ENCODE measurements around the gene MRGPRE.

The MRGPRE gene

GRCh38 chr11:3213659-3214419 is 18.4 kb downstream of the MRGPRE start:
- no peak for DNase-seq (ENCODE audit: low read depth)

DNA sequence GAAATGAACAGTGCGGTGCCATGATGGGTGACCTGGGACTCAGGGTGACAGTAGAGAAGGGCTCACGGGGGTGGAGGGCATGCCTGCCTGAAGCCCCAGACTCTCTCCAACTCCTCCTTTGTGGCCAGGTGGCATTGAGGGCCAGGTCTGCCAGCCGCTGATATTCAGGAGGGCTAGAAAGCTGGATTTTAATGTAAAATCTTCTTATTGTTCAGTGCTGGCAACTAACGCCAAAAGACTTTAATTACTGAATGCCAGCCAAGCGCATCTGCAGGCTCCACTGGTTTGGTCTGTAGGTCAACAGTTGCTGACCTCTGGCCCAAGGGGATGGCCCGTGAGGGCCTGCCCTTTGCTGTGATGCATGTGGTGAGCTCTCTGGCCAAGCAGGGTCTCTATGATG is 23.9 kb downstream of the MRGPRE start:
- no peak for DNase-seq (ENCODE audit: low read depth)

GRCh38 chr11:3207526-3208189 is 24.6 kb downstream of the MRGPRE start:
- no peak for DNase-seq (ENCODE audit: low read depth)

- no peak for DNase-seq (ENCODE audit: low read depth)
Measured at GRCh38 chr11:3206922-3207204, 25.4 kb downstream of the MRGPRE start.

GRCh38 chr11:3206156-3206921 is 25.9 kb downstream of the MRGPRE start:
- DNase-seq (ENCODE audit: low read depth): no peak

GRCh38 chr11:3205261-3206155 is 26.7 kb downstream of the MRGPRE start:
- DNase-seq (ENCODE audit: low read depth): no peak

DNA sequence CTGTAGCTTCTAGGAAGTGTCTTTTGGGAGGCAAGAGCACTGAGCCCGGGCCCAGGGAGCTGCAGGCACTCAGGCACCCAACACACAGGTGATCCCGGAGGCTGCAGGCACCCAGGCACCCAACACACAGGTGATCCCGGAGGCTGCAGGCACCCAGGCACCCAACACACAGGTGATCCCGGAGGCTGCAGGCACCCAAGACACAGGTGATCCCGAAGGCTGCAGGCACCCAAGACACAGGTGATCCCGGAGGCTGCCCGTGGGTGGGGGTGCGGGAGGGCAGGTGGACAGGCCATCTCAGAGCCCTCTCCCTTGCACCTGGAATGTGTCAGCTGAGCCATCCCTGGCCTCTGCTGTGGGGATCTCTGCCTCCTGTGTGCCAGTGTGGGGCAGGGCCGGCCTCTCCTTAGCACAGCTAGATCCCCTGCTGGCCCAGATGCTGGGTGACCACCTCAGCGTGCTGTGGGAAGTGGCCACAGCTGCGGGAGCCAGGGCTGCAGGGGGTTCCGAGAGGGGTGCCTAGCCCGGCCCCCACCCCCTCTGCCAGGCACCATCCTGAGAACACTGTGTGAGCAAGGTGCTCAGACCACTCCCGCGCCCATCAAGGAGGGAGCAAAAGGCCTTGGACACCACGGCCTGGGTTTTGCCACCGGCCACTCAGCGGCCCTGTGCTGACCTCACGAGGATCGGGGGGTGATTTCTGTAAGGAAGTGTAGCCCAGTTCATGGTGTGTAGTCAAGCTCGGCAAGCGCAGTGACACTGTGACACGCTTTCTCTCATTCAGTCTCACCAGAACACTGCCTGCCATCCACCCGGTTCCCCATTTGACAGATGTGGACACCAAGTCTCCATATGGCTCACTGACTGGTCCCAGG is 27.8 kb downstream of the MRGPRE start:
- no peak for DNase-seq (ENCODE audit: low read depth)

DNA sequence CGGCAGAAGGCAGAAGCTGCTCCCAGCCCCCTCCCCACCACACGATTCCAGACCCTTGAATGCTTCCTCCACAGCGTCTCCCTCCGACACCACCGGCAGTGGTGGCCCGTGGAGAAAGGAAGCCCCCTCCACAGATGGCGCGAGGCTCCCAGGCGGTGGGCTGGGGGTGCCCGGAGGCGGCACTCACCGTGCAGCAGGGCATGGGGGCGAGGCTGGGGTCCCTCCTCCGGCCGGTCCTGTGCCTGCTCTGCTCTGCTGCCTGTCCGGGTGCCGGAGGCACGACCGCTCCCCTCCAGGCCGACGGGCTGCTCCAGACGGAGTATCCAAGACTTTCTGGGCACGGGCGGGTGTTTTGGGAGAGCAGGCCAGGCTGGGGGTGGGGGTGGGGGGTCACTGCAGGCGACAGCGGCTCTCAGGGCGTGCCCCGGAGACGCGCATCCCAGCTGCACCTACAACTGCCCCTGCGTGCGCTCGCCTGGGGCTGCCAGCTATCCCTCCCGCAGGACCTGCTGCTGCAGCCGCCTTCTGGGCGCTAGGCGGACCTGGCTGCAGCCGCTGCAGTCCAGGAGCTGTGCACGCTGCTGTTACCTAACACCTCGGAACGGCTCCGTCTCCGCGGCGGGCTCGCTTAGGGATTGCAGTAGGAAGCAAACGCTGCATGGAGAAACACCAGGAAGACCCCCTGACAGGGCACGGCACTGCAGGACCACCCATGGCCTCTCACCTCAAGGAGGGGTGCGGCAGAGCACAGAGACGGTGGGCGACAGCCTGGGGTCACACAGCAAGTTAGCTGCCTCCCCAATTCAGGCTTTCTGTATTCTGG is 28.8 kb downstream of the MRGPRE start:
- no peak for DNase-seq (ENCODE audit: low read depth)

GRCh38 chr11:3202759-3203158 is 29.5 kb downstream of the MRGPRE start:
- no peak for DNase-seq (ENCODE audit: low read depth)

- DNase-seq (ENCODE audit: low read depth): no peak
Measured at GRCh38 chr11:3202305-3202704, 29.9 kb downstream of the MRGPRE start.

GRCh38 chr11:3201677-3202181 is 30.5 kb downstream of the MRGPRE start:
- DNase-seq (ENCODE audit: low read depth): no peak

DNA sequence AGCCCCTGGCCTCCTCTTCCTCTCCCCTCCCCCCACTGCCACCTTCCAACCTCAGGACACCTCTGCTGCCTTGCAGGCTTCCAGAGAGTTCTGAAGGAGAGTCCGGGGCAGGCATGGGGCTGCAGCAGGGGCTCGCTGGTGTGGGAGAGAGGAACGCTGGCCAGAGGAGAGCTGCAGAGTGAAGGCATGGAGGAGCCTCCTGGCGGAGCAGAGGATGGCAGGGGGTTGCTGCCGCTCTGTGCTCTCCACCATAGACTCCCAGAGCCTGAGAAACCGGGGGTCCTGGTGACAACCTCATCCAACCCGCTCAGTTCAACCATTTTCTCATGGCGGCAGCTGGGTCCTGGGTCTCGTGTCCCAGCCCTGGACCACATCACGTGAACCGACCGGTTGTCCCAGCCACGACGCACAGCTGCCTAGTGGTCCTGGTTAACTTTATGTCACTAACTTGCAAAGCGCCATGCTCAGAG is 31.1 kb downstream of the MRGPRE start:
- no peak for DNase-seq (ENCODE audit: low read depth)

GRCh38 chr11:3200388-3201111 is 31.7 kb downstream of the MRGPRE start:
- no peak for DNase-seq (ENCODE audit: low read depth)

DNA sequence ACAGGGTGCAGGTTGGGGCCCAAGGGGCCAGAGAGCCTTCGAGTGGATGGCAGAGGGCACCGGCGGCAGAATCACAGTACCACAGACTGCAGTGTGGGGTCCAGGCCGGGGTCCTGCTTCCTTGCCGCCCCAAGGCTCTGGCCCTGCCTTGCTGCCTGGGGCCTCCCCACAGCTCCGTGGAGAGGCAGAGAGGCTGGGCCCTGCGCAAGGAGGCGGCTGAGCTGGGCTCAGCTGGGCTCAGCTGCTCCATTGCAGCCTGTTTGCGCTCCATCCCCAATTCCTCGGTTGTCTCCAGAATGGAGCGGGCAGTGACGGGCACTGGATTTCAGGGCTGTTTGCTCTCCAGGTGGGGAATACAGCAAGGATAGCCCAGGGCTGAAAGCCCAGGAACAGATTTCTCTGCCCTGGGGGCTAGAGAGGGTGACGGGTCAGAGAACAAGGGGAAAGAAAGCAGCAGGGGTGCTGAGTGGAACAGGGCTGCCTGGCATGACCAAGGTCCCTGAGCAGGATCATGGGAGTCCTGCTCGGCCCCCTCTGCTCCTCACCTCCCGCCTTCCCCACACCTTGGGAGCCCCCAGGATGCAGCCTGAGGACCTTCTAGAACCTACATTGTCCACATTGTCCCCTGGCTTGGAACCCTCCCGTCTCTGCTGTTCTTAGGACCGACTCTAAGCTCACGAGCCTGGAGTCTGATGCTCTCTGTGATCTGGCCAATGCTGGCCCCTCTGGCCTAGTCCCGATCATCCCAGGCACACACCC is 32.5 kb downstream of the MRGPRE start:
- no peak for DNase-seq (ENCODE audit: low read depth)

DNA sequence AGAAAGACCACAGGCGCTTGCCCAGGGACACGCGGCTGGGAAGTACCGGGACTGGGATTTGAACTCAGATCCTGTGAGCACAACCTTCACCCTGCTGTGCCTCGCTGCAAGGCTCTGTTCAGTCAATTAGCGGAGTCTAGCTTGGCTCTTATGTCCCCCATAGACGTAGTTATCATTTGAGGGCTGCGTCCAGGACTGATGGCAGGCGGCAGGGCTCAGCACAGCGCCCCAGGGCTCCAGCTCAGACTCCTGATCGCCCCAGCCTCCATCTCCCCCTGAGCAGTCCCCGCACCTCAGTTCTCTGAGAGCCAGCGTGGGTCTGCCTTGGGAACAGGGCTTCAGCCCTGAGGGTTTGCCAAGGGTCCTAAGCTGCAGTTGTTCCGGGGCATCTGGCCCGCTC is 33.4 kb downstream of the MRGPRE start:
- no peak for DNase-seq (ENCODE audit: low read depth)

DNA sequence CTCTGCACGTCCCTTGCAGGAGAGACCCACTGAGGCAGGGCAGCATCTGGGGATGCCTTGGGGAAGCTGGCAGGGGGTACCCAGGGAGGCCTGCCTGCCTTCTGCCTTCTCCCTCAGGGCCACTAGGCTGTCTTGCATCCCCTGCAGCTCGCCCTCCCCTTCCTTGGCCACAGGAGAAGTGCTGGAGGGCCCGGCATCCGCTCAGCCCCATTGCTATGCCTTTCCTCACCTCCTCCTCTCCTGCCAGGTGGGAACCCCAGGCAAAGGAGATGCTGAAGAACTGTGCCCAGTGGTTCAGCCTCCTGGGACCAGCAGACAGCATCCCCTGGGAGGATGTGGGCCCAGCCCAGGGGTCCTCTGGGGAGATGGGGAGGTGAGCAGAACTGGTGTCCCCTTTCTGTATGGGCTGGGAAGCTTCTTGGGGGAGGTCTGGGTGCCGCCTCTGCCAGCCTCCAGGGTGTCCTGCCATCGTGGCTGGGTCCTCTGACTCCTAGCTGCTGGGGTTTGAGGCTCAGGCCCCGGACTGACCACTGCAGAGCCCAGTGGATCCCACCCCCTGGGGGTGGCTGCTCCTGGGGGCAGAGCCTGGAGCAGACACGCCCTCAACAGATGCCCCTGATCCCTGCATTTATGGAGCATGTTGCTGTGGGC is 34.2 kb downstream of the MRGPRE start:
- no peak for DNase-seq (ENCODE audit: low read depth)

GRCh38 chr11:3197044-3197695 is 35.0 kb downstream of the MRGPRE start:
- no peak for DNase-seq (ENCODE audit: low read depth)

Data from activated T-cell treated with anti-CD3 and anti-CD28 coated beads for 1 hour (primary cell).